Lower lobe of right lung (tissue), 2 donors: Measurements from ENCODE around the gene NACC2. TPM values are rescaled to one million over a fixed set of nuclear protein-coding genes. Genes with fewer than 3 reads are reported as not detected.

Source experiments
- ATAC-seq, 2 donors: fragments of 200-7000 bp; cut with Tn5 transposase; one replicate each; pipeline ENCODE4 v1.9.1; 2020 to 2022; ENCODE audit warnings: mild to moderate bottlenecking in 2 of 2, moderate library complexity in 2 of 2
- DNase-seq: peaks from one replicate; pipeline ENCODE4 v3.0.0-alpha.2; 2020
- H3K27ac ChIP-seq: fragments of 200-600 bp; one replicate; pipeline ENCODE4 v1.8.0; 2022
- H3K27me3 ChIP-seq: fragments of 200-600 bp; one replicate; pipeline ENCODE4 v1.8.0; 2022; ENCODE audit warnings: low read depth
- H3K36me3 ChIP-seq: fragments of 200-600 bp; one replicate; pipeline ENCODE4 v1.8.0; 2022; ENCODE audit warnings: mild to moderate bottlenecking
- H3K4me1 ChIP-seq: fragments of 200-600 bp; one replicate; pipeline ENCODE4 v1.8.0; 2022
- H3K4me3 ChIP-seq: fragments of 200-600 bp; one replicate; pipeline ENCODE4 v1.8.0; 2022; ENCODE audit warnings: mild to moderate bottlenecking
- H3K9me3 ChIP-seq: fragments of 200-600 bp; one replicate; pipeline ENCODE4 v1.8.0; 2022
- intact Hi-C: fragments of 100-400 bp; cut with DNase I; formaldehyde crosslinking; loops from one replicate; pipeline ENCODE4 v1.11.0; 2022
- total RNA-seq: library from RNA; stranded (reverse); fragmentation: NEBNext Ultra II Directional; extraction: Animal tissue kit (Norgen Biotek cat#: 25700); gene quantifications from one replicate; pipeline ENCODE4 v1.2.1, GENCODE V29; 2021
- TF ChIP-seq, protein P1 (sequence below): fragments of 200-600 bp; IDR thresholded peaks from one replicate; pipeline ENCODE4 v1.8.0; 2022; ENCODE audit warnings: antibody characterized with exemption, mild to moderate bottlenecking
- donor health status: DM: no; HTN: yes; CAD: no; lungs with severe emphysema.

NACC2 gene
- total RNA-seq, 1 donor from 2014 or later = 27.0 TPM

DNA sequence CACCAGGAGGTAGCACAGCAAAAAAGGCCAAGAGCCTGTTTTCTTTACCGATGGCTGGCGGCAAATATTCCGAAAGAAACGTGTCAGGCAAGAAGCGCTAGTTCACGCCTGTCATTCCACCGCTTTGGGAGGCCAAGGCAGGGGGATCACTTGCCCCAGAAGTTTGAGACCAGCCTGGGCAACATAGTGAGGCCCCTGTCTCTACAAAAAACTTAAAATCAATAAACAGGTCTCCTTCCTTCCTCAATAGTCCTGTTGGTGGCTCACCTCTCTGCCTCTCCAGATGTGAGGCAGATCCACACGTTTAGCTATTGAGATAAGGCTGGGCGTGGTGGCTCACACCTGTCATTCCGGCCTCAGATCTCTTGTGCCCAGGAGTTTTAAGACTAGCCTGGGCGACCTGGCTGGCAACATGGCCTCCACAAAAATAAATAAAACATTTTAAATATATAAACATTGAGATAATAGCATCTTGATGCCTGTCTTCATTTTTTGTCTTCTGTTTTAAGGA lies 24.8 kb upstream of the NACC2 start:
- Histone ChIP-seq H3K27me3 (peaks cover 7% of the 10 kb centered on the region), H3K27ac (peak overlapping the region; percentile 95), H3K36me3 (peaks cover 18% of the 10 kb centered on the region), H3K4me3 (peak overlapping the region; percentile 93), H3K9me3 (no peaks in the 10 kb centered on the region), H3K4me1 (peaks cover 30% of the 10 kb centered on the region)
- no peak for DNase-seq
- intact Hi-C loops = no loop called here
- TF ChIP-seq, protein P1, sequence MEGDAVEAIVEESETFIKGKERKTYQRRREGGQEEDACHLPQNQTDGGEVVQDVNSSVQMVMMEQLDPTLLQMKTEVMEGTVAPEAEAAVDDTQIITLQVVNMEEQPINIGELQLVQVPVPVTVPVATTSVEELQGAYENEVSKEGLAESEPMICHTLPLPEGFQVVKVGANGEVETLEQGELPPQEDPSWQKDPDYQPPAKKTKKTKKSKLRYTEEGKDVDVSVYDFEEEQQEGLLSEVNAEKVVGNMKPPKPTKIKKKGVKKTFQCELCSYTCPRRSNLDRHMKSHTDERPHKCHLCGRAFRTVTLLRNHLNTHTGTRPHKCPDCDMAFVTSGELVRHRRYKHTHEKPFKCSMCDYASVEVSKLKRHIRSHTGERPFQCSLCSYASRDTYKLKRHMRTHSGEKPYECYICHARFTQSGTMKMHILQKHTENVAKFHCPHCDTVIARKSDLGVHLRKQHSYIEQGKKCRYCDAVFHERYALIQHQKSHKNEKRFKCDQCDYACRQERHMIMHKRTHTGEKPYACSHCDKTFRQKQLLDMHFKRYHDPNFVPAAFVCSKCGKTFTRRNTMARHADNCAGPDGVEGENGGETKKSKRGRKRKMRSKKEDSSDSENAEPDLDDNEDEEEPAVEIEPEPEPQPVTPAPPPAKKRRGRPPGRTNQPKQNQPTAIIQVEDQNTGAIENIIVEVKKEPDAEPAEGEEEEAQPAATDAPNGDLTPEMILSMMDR = no peak
- no peak for ATAC-seq

DNA sequence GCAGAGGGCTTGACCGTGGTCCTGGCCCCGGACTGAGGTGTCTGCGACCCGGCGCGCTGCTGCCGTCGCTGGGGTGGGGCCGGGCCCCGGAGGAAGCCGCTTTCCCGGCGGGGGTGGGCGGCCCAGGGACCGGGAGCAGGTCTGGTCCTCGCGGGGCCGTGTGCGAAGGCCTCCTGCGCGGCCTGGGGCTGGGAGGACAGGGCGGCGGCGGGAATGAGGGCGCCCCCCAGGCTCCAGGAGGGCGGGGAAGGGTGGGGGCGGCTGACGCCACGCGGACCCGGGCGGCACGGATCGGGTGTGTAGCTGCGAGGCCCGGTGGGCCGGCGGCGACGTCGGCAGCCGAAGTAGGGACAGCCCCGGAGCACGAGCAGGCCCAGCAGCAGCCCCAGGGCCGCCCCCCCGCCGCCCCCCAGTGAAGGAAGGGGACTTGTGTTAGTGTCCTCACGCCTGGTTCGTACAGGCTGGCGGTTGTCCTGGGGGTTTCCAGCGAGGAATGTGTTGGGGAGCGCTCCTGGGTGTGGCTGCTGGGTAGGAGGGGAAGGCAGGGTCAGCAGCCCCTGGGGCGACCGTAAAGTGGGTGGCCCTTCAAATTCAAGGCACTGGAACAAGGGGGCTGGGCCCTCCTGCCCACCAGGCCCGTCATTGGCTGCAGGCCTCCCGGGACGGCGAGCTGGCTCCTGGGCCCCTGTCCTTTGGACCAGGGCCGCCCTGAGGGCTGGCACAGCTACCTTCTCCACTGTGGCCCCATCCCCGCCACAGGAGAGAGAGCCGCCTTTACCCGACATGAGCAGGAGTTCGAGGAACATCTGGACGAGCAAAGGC lies 24.2 kb upstream of the NACC2 start:
- intact Hi-C loops = no loop called here
- H3K36me3 ChIP-seq = peaks cover 18% of the 10 kb centered on the region
- H3K9me3 ChIP-seq = no peaks in the 10 kb centered on the region
- H3K4me3 ChIP-seq = peak overlapping the region; percentile 93
- DNase-seq (no peak), ATAC-seq (peak in 1 of 2 donors; percentile 47)
- H3K4me1 ChIP-seq = peaks cover 30% of the 10 kb centered on the region
- peak overlapping the region; percentile 95 for H3K27ac ChIP-seq
- TF ChIP-seq, protein P1 = no peak
- peaks cover 2% of the 10 kb centered on the region for H3K27me3 ChIP-seq

GRCh38 chr9:136118320-136119060 lies 23.4 kb upstream of the NACC2 start, which contains the start of gene TMEM250:
Gene TMEM250 (minus strand): TSS chr9:136118875. CDS start chr9:136116900, 1,975 bp downstream.
- H3K9me3 ChIP-seq = no peaks in the 10 kb centered on the region
- H3K36me3 ChIP-seq = peaks cover 18% of the 10 kb centered on the region
- DNase-seq (peak; percentile 98), ATAC-seq (peak; percentile 94 to 96)
- TF ChIP-seq, protein P1 = peak; percentile 10
- H3K4me1 ChIP-seq = peaks cover 30% of the 10 kb centered on the region
- no peaks in the 10 kb centered on the region for H3K27me3 ChIP-seq
- peak within 1 kb of the TSS; percentile 93 for H3K4me3 ChIP-seq
- peak within 1 kb of the TSS; percentile 95 for H3K27ac ChIP-seq
- intact Hi-C loops = no loop called here

GRCh38 chr9:136117916-136118319 lies 22.8 kb upstream of the NACC2 start:
- TF ChIP-seq, protein P1 = no peak
- Histone ChIP-seq H3K4me3 (peak overlapping the region; percentile 93), H3K4me1 (peaks cover 25% of the 10 kb centered on the region), H3K27me3 (no peaks in the 10 kb centered on the region), H3K27ac (peak overlapping the region; percentile 95), H3K9me3 (no peaks in the 10 kb centered on the region), H3K36me3 (peaks cover 18% of the 10 kb centered on the region)
- intact Hi-C loops = no loop called here
- peak; percentile 71 for DNase-seq
- peak; percentile 5 to 18 for ATAC-seq

DNA sequence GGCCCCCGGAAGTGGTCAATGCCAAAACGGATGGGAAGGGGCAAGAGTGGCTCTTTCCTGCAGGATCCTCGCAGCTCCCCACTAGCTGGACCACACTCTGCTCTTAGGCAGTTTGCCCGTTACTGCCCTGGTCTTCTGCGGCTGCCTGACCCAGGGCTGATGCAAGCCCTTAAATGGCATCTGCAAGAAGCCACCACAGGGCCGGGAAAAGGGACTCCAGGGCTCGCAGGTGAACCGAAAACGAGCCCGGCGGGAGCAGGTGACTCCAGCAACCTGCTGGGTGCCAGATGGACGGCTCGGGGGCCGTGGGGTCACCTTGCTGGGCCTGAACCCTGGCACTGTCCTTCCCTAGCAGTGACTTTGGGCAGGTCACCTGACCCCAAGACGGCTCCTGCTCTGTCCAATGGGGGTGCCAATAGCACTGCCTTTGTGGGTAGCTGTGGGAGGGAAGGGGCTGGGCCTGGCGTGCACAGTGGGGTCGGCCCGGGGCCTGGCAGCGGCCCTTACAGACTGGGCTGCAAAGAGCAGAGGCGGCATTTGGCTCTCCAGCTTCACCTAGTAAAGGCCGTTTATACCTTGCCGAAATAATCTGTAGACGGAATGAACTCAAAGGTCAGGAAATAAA lies 22.3 kb upstream of the NACC2 start:
- intact Hi-C loops = no loop called here
- ATAC-seq = no peak
- no peak for DNase-seq
- Histone ChIP-seq H3K27me3 (no peaks in the 10 kb centered on the region), H3K4me1 (peaks cover 20% of the 10 kb centered on the region), H3K27ac (peak overlapping the region; percentile 95), H3K9me3 (no peaks in the 10 kb centered on the region), H3K36me3 (peaks cover 18% of the 10 kb centered on the region), H3K4me3 (peak overlapping the region; percentile 93)
- TF ChIP-seq, protein P1 = no peak
